Activated CD8-positive, alpha-beta memory T cell treated with anti-CD3 and anti-CD28 coated beads for 1 hour (primary cell): ENCODE measurements around the gene SAMD14.

Experiments used
- DNase-seq, 2 donors: peaks; one replicate each; pipeline ENCODE4 v3.0.0-alpha.2; 2020; ENCODE audit warnings: low read depth in 1 of 2; ENCODE audit errors: extremely low read depth in 1 of 2

The SAMD14 gene

GRCh38 chr17:50129728-50130558 lies at the start of gene SAMD14:
Gene SAMD14 (minus strand): TSS chr17:50130160. CDS start chr17:50124959, 5,201 bp downstream.
- DNase-seq: no peak

- peak in 1 of 2 donors; percentile 18 for DNase-seq
Observed at GRCh38 chr17:50177983-50178834, 48.2 kb upstream of the SAMD14 start.

GRCh38 chr17:50177476-50177875 lies 47.5 kb upstream of the SAMD14 start:
- no peak for DNase-seq

GRCh38 chr17:50176559-50177357 lies 46.8 kb upstream of the SAMD14 start:
- DNase-seq: no peak

- DNase-seq: no peak
Observed at GRCh38 chr17:50175035-50175807, 45.3 kb upstream of the SAMD14 start.

- DNase-seq: no peak
Observed at GRCh38 chr17:50174444-50174843, 44.5 kb upstream of the SAMD14 start.

- no peak for DNase-seq
Observed at GRCh38 chr17:50173335-50173941, 43.5 kb upstream of the SAMD14 start.

- no peak for DNase-seq
Observed at GRCh38 chr17:50172936-50173334, 43.0 kb upstream of the SAMD14 start.

GRCh38 chr17:50172130-50172529 lies 42.2 kb upstream of the SAMD14 start:
- no peak for DNase-seq

- no peak for DNase-seq
Observed at GRCh38 chr17:50171371-50172071, 41.6 kb upstream of the SAMD14 start.

GRCh38 chr17:50170662-50171370 lies 40.9 kb upstream of the SAMD14 start:
- no peak for DNase-seq

- no peak for DNase-seq
Observed at GRCh38 chr17:50169881-50170459, 40.0 kb upstream of the SAMD14 start.

- DNase-seq: peak; percentile 25 to 38
Observed at GRCh38 chr17:50169121-50169764, 39.3 kb upstream of the SAMD14 start.

GRCh38 chr17:50168319-50168718 lies 38.4 kb upstream of the SAMD14 start:
- no peak for DNase-seq

GRCh38 chr17:50167371-50167770 lies 37.4 kb upstream of the SAMD14 start:
- DNase-seq: no peak

GRCh38 chr17:50166518-50167181 lies 36.7 kb upstream of the SAMD14 start:
- no peak for DNase-seq

- DNase-seq: no peak
Observed at GRCh38 chr17:50165867-50166517, 36.0 kb upstream of the SAMD14 start, which contains the start of gene SGCA. Gene SGCA (plus strand): TSS chr17:50166005. CDS start chr17:50166041, 36 bp downstream.
